ENCODE measurements around the gene FIBCD1. TPM values are rescaled to one million over a fixed set of nuclear protein-coding genes. Genes with fewer than 3 reads are reported as not detected.
"Not testable (repeated sequence)": the region's sequence is repeated elsewhere in the genome, so short reads cannot be mapped to it uniquely, and the experiment has no call there.

The FIBCD1 gene
- total RNA-seq, 2 donors from 2014 or later = 0.20 to 4.6 TPM

DNA sequence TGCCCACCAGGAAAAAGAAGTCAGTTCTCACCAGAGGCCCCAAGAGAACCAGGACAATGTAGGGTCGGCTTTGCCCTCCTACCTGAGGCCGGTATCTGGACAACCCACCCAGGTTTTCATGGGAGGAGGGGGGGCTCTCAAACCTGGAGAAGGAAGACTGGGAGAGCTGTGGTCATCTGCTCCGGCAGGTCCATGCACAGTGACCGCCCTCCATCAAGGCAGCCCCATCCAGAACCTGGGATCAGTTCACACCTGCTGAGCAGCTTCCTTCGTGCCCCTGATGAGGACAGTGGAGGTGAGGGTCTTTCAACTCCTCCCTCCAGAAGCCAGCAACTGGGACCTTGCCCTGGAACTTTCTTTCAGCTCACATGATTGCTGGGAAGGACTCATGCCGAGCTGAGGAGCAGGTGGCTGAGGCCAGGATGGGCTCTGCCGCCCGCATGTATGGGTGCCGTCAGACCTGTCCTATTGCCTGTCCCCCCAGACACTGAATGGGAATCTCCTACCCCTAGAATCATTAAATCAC, 20.8 kb upstream of the FIBCD1 start:
- Histone ChIP-seq H3K27me3 (no peaks in the 10 kb centered on the region), H3K27ac (no peak overlapping the region), H3K9me3 (peaks cover 0 to 8% of the 10 kb centered on the region in 2 donors), H3K4me1 (peaks cover 0 to 10% of the 10 kb centered on the region in 2 donors), H3K4me3 (no peak overlapping the region), H3K36me3 (no peaks in the 10 kb centered on the region)
- TF ChIP-seq, protein P1, sequence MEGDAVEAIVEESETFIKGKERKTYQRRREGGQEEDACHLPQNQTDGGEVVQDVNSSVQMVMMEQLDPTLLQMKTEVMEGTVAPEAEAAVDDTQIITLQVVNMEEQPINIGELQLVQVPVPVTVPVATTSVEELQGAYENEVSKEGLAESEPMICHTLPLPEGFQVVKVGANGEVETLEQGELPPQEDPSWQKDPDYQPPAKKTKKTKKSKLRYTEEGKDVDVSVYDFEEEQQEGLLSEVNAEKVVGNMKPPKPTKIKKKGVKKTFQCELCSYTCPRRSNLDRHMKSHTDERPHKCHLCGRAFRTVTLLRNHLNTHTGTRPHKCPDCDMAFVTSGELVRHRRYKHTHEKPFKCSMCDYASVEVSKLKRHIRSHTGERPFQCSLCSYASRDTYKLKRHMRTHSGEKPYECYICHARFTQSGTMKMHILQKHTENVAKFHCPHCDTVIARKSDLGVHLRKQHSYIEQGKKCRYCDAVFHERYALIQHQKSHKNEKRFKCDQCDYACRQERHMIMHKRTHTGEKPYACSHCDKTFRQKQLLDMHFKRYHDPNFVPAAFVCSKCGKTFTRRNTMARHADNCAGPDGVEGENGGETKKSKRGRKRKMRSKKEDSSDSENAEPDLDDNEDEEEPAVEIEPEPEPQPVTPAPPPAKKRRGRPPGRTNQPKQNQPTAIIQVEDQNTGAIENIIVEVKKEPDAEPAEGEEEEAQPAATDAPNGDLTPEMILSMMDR (IDR thresholded peaks at IDR 0.05) = no peak
- no peak for DNase-seq (ENCODE audit: low spot score)

DNA sequence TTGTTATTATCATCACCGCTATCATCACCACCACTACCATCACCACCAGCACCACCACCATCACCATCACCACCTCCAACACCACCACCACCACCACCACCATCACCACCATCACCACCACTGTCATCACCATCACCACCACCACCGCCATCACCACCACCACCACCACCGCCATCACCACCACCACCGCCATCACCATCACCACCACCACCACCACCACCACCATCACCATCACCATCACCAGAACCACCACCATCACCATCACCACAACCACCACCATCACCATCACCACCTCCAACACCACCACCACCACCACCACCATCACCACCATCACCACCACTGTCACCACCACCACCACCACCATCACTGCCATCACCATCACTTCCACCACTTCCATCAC, 19.5 kb upstream of the FIBCD1 start:
- H3K9me3 ChIP-seq, H3K36me3 ChIP-seq: not testable (repeated sequence)

DNA sequence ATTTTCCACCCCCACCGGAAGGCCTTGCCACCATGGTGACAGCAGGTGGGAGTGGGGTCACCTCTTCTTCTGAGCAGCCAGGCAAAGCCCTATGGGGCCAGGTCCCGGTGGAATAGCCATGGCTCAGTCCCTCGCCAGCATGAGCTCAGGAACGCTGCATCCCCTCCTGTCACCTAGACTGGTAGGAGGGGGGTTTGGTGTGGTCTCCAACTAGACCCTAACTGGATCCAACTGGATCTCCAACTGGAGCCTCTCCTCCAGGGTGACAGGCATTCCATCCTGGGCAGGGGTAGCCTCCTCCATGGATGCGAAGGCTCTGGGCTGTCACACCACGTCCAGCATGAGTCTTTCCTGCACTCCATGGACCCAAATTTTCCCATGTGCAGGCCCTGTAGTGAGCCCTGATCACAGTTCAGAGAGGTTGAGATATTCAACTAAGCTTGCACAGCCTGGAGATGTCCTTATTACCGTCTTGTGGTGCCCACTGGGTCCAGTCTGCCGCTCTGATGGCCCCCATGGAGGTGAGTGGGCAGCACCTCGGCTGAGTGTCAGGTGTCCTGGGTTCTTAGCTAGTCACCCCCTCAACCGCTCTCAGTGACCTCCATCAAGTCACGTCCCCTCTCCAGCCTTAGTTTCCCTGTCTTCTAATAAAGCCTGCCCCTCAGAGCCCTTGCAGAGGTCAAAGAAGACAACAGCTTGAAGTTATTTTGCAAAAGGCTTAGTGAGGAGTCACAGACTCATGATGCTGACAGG, 18.6 kb upstream of the FIBCD1 start:
- Histone ChIP-seq H3K4me3 (no peak overlapping the region), H3K36me3 (no peaks in the 10 kb centered on the region), H3K27me3 (no peaks in the 10 kb centered on the region), H3K27ac (no peak overlapping the region), H3K9me3 (no peaks in the 10 kb centered on the region), H3K4me1 (peaks cover 0 to 5% of the 10 kb centered on the region in 2 donors)
- no peak for DNase-seq (ENCODE audit: low spot score)
- TF ChIP-seq, protein P1 (IDR thresholded peaks at IDR 0.05) = no peak

More for the DNA sequence above, 19.5 kb upstream of the FIBCD1 start:
- not testable (repeated sequence) for H3K27me3 ChIP-seq; DNase-seq (ENCODE audit: low spot score); H3K4me3 ChIP-seq; H3K4me1 ChIP-seq; H3K27ac ChIP-seq

DNA sequence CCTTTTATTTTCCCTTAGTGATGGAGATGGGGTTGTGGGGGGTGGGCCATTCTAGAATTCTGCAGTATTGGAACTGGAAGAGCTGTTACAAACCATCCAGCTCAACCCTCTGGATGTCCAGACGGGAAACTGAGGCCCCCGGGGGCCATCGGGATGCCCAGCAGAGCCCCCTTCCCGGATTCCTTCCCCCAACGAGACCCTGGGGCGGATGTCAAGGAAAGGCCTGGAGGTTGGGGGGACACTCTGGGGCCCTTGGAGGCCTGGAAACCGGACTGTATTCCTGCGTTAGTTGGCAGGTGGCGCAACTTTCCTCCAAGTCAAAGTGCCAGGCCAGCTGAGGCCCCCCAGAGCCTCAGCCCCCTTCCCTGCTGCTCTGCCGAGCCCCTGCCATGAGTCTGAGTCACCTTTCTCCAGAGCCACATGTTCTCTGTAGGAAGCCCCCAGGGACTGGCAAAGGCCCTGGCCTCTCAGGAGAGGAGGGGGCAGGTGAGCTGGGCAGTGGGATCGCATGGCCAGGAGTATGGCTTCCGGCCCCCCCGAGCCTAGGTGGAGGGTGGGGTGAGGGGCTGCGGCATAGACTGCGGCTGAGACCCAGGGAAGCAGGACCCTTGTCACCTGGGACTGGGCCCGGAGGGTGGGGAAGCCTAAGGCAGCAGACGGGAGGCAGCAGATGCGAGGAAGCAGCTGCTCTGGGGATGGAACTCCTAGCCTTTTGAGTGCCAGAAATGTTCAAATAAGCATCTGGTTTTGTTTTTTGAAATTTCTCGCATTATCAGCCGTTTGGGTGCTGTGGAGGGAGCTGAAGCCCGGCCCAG, 17.8 kb upstream of the FIBCD1 start:
- H3K27ac ChIP-seq = no peak overlapping the region
- H3K4me3 ChIP-seq = no peak overlapping the region
- no peaks in the 10 kb centered on the region for H3K9me3 ChIP-seq
- TF ChIP-seq, protein P1 (IDR thresholded peaks at IDR 0.05) = no peak
- H3K27me3 ChIP-seq = no peaks in the 10 kb centered on the region
- H3K36me3 ChIP-seq = no peaks in the 10 kb centered on the region
- no peak for DNase-seq (ENCODE audit: low spot score)
- no peaks in the 10 kb centered on the region for H3K4me1 ChIP-seq

DNA sequence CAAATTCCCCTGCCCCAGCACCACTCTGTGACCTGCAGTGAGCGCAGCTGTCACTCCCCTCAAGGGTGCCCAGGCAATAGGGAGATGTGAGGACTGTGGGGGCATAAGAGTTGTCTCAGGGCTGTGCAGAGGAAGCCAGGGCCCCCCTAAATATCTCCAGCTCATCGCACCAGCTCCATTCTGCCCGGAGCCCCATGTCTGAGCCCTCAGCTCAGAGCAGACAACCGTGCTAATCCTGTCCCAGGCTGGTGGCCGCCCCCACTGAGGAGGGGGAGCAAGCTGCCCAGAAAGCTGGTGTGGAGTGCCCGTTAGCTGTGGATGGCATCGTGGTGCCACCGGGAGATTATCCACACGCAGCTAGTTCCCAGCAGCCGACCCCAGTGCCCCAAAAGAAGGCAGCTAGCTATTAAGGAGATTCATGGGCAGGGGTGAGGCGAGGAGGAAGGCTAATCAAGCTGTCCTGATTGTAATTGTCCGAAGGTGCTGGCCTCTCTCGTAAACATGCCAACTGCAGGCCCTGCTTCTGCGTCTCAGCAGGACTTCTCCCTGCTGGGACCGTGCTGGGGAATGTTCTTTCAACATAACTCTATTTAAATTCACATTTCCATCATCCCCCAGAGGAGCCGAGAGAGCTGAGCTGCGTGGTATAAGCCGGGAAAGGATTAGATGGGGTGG, 17.0 kb upstream of the FIBCD1 start:
- H3K27ac ChIP-seq = no peak overlapping the region
- no peak overlapping the region for H3K4me3 ChIP-seq
- H3K4me1 ChIP-seq = no peaks in the 10 kb centered on the region
- H3K36me3 ChIP-seq = no peaks in the 10 kb centered on the region
- H3K27me3 ChIP-seq = no peaks in the 10 kb centered on the region
- no peak for DNase-seq (ENCODE audit: low spot score)
- TF ChIP-seq, protein P1 (IDR thresholded peaks at IDR 0.05) = no peak
- no peaks in the 10 kb centered on the region for H3K9me3 ChIP-seq

DNA sequence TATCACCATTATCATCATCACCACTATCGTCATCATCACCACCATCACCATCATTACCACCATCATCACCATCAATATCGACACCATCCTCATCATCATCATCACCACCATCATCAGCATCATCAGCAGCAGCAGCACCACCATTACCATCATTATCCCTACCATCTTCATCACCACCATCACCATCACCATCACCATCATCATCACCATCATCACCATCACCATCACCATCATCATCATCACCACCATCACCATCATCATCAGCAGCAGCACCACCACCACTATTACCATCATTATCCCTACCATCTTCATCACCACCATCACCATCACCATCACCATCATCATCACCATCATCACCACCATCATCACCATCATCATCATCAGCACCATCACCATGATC, 15.9 kb upstream of the FIBCD1 start:
- H3K4me1 ChIP-seq; H3K9me3 ChIP-seq; H3K4me3 ChIP-seq; H3K27me3 ChIP-seq; DNase-seq (ENCODE audit: low spot score); H3K27ac ChIP-seq; H3K36me3 ChIP-seq: not testable (repeated sequence)
